Measurements from ENCODE around the gene SLC24A4.
"Not testable (repeated sequence)": the region's sequence is repeated elsewhere in the genome, so short reads cannot be mapped to it uniquely, and the experiment has no call there.

Gene SLC24A4

GRCh38 chr14:92527721-92528120, 204.8 kb downstream of the SLC24A4 start:
- no peak for DNase-seq

DNA sequence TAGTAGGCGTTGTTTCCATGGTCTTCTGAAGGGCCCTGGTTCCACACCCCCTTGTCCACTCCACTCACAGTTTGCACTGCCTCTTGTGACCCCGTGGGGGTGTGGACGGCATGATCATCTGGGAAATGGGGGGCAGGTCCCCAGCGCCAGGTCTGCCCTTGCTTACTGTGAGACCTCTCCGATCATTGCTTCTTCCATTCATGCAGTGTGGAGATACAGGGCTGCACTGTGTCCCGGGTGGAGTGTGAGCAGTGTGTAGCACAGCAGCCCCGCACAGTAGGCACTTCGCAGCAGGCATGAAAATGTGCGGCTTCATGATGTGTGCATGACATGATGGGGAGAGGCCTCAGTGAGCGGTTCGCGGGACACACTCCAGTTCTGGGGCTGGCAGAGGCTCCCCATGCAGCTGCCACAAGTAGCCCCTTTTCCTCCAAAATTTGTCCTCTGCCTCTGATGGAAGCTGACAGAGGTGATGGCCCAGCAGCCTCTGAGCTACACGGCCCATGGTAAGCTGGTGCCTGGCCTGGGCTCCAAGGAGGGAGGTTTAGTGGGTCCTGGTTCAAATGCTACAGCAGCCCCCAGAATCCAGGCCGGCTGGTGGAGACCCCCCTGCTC, 205.6 kb downstream of the SLC24A4 start:
- DNase-seq: no peak

DNA sequence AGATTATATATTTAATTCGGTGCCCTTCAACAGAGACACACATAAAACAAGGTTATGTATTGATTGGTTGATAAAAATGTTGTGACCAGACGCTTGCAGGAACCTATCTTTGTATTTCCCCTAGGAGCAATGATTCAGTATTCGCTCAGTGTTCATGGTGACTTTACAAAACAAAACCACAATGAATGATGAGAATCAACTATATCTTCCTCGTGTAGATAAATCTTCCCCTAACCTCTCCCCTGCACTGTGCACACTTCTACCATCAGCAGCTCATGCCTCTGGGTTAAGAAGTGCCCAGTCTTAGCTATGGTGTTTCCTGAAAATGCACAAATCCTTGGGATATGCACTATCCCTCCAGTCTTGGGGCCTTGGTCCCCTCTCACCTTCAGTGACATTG, 206.9 kb downstream of the SLC24A4 start:
- DNase-seq: no peak

GRCh38 chr14:92531106-92531873, 208.3 kb downstream of the SLC24A4 start:
- peak; percentile 85 for DNase-seq

GRCh38 chr14:92532490-92533163, 209.7 kb downstream of the SLC24A4 start:
- no peak for DNase-seq

- no peak for DNase-seq
Observed at GRCh38 chr14:92534932-92535643, 212.1 kb downstream of the SLC24A4 start.

- DNase-seq: not testable (repeated sequence)
Observed at GRCh38 chr14:92536231-92536630, 213.3 kb downstream of the SLC24A4 start.

DNA sequence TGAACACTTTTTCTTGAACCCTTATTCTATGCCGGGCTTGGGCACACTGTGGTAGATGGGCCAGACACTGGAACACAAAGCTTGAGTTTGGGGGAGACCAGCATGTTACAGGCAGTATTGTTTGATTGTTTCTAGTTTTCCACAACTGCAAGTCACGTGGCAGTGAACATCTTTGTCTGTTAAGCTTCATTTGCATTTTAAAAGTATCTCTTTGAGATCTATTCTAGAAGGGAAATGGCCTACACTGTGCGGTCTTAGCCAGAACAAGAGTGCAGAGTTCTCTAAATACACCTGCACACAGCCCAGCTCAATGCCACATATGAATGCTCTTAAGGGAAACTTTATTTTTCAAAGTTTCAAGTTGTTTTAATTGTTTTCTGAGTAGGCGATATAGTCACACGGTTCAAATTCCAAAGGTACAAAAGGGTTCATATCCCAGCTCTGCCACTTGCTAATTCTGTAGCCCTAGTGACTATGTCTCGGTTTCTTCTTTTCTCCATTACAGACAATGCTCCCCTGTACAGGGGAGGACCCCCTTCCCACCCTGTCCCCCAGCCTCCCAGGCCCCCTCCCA, 215.5 kb downstream of the SLC24A4 start:
- no peak for DNase-seq

DNA sequence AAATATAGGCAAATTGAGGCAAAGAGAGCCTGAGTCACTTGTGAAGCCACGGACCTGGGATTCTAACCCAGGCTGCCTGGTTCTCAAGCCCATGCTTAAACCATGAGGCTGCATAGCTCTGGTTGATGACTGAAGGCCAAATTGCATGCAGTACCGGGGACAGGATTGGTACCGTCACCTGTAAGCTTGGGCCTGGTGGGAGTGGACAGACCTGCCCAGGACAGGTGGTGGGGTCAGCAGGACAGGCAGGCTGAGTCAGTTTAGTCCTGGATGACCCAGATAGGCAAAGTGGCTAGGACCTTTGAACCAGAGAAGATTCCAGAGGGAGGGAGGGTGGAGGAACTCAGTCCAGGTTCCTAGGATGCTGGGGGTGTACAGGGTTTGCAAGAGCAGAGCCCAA, 216.5 kb downstream of the SLC24A4 start:
- DNase-seq: no peak

GRCh38 chr14:92539875-92540274, 216.9 kb downstream of the SLC24A4 start:
- no peak for DNase-seq

DNA sequence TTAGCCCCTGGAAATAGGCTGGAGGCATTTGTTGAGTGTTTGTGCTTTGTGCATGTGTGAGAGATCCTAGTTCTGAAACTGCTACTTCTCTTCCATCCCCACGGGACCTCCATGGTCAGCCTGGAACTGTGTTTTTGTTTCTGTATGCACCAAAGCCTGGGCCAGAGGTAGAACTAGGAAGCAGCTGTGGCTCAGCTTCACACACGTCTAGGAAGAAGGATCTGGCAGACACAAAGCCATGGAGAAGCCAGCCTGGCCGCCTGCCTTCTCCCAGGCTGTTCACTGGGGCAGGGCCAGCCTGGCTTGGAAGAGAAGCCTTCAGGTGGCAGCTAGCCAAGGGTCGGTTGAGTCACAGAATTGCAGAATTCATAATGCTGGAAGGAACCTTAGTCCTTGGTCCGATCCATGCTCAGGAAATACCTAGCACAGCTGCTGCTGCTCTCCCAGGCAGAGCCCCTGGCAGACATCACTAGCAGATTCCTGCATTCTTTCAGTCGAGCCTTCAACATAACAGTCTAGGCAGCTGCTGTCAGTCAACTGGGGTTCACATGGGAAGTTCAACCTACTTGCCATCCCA, 217.6 kb downstream of the SLC24A4 start:
- DNase-seq: no peak

DNA sequence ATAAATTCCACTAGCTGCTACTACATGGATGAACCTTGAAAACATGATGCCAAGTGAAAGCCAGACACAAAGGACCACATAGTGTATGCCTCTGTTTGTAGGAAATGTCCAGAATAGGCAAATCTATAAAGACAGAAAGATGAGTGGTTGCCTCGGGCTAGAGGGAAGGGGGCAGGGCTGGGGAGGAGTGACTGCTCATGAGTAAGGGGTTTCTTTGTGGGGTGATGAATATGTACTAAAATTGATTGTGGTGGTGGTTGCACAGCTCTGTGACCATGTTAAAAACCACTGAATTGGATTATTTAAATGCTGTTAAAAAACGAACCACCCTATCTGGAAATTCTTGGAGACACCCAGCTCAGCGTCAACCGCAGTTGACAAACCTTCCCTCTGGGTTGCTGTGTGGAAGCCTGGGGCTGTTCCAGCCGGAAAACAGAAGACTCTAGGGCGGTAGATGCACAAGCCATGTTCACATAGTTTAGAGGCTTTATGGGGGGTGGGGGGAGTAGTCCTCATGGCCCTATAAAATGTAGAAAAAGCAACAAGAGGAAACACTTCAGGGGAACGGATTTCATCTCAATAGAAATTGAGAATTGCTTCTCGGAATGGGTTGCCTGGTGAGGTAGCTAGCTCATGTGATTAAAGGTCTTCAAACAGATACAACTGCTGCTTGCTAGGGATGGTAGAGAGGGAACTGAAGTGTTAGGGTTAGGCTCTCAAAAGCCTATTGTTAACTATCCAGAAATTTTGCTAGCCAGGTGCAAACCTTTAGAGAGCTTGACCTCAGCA, 220.0 kb downstream of the SLC24A4 start:
- DNase-seq: no peak

- no peak for DNase-seq
Observed at GRCh38 chr14:92544051-92544720, 221.2 kb downstream of the SLC24A4 start.

GRCh38 chr14:92546347-92547053, 223.5 kb downstream of the SLC24A4 start:
- no peak for DNase-seq

- DNase-seq: no peak
Observed at GRCh38 chr14:92549105-92549858, 226.3 kb downstream of the SLC24A4 start.

DNA sequence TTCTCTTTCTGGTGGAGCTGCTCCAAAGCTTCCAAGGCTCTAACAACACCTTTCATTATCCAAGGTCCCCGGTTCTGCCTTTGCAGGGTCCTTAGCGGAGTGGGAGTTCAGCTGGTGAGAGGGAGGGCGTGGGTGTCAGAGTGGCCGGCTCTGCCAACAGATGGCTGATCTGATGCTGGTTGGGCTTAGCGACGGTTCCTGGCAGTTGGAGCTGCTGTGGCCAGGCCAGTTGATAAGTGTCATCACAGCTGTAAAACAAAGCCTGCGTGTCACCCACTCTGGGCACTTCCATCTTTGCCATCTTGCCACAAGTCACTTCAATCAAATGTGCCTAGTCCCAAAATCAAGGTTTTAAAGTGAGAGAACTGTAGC, 226.9 kb downstream of the SLC24A4 start:
- no peak for DNase-seq

Data from stimulated activated CD8-positive, alpha-beta memory T cell treated with anti-CD3 and anti-CD28 coated beads, Interleukin-4, amount 100 ng/mL, for 48 hours (primary cell).